Right ventricle myocardium superior (tissue), 1 donor: ENCODE measurements around the gene DMD. TPM values are rescaled to one million over a fixed set of nuclear protein-coding genes. Genes with fewer than 3 reads are reported as not detected.
A peak's percentile ranks its signal among the peaks of the same experiment; 100 is the strongest.

ENCODE experiments used
- ATAC-seq: fragments of 200-7000 bp; cut with Tn5 transposase; one replicate; pipeline ENCODE4 v1.9.1; 2020; ENCODE audit warnings: mild to moderate bottlenecking; ENCODE audit not compliant: poor library complexity
- DNase-seq: peaks from one replicate; pipeline ENCODE4 v3.0.0-alpha.2; 2020
- intact Hi-C: fragments of 100-400 bp; cut with DNase I; formaldehyde crosslinking; loops from one replicate; pipeline ENCODE4 v1.11.2; 2022
- total RNA-seq: library from RNA; stranded (reverse); fragmentation: NEBNext Ultra II Directional; extraction: Animal tissue kit (Norgen Biotek cat#: 25700); gene quantifications from one replicate; pipeline ENCODE4 v1.2.1, GENCODE V29; 2021
- donor health status: DM: no; HTN: yes; CAD: no; lungs with severe emphysema.

DMD gene
- total RNA-seq, 1 donor from 2014 or later: 135 TPM

GRCh38 chrX:31293409-31293808, 1917.9 kb downstream of the DMD start:
- ATAC-seq: no peak
- intact Hi-C loops: no loop called here
- DNase-seq: no peak

GRCh38 chrX:31291131-31291530, 1920.2 kb downstream of the DMD start:
- intact Hi-C loops: no loop called here
- ATAC-seq: no peak
- DNase-seq: no peak

DNA sequence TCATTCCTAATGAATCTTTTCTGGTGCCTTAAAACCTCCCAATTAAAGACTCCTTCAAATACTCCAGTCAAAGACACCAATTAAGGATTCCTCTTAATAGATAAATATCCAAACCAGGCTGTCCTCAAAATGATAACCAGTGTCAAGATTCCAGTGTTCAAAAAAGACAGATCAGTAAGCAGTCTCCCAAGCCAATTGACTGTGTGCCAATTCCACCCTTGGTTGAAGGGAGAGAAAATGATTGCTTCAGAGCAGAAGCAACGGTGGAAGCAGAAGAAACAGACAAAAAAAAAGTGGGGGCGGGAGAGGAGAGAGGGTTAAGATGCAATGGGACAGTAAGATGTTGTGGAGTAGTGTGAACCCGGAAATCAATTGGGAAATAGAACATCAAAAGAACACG, 1923.5 kb downstream of the DMD start:
- ATAC-seq (no peak), DNase-seq (no peak)
- intact Hi-C loops: no loop called here

DNA sequence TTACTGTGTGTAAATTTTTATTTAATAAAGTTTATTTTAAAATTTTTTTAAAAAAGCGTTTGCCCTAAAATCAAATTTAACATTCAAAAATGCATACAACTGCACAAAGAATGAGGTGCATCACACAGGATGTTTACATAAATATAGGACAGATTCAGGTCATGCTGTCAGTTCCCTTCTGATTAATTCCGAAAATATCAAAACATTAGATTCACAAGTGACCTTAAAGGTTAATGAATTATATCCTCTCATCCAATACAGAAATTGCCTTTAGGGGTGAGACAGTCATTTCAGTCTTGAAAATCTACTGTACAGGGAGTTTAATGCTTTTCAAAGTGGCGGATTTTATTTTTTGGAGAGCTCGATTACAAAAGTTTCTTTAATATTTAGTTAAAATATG, 1930.8 kb downstream of the DMD start:
- ATAC-seq: no peak
- intact Hi-C loops: no loop called here
- no peak for DNase-seq

DNA sequence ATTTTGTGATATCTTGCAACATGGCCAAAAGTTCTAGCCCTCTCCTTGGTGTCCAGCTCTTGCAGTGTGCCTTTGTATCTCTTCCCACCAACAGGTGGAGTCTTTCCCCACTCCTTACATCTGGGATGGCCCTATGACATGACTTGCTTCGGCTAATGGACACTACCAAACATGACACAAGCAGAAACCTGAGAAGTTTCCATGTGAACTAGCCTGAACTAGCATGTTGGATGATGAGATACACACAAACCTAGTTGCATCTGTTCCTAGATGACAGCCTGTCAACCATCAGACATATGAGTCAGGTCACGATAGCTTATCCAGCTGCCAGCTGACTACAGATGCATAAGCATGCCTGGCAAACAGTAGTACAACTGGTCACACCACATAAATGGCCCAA, 1932.0 kb downstream of the DMD start:
- intact Hi-C loops: no loop called here
- ATAC-seq (no peak), DNase-seq (no peak)

DNA sequence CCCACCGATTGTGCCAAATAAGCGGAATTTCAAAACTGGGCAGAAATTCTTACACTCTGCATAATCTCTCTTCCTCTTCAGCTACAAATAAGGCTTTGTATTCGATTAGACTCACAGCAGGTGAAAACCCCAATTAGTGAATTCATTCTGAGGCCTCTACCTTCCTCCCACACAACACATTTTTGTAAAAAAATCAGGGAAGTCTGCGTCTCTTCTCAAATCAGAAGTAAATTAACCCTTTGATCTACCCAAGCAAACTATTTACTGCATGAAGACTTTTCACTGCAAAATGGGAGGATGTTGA, 1938.9 kb downstream of the DMD start:
- intact Hi-C loops: no loop called here
- no peak for DNase-seq
- no peak for ATAC-seq

- intact Hi-C loops: no loop called here
- peak; percentile 65 for ATAC-seq
Observed at GRCh38 chrX:31271615-31272471, 1939.5 kb downstream of the DMD start.

DNA sequence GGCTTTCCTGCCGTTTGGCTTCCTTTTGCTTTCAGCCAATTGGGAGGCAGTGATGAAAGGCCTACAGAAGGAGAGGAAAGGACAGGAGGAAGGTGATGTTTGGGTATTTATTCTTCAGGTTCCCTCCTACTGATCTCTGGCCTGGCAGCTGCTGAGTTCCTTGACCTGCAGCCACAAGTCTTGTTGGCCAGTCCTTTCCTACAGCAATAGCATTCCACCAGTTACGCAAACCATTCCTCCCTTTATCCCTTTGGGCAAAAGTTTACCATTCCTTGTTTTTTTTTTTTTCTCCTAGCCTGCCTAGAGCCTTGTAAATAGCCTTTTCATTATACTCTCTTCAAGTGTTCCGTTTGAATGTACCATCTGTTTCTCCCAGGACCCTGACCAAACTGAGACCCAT, 1941.4 kb downstream of the DMD start:
- DNase-seq (no peak), ATAC-seq (no peak)
- intact Hi-C loops: no loop called here

More at GRCh38 chrX:31271615-31272471, 1939.5 kb downstream of the DMD start:
- DNase-seq: no peak

DNA sequence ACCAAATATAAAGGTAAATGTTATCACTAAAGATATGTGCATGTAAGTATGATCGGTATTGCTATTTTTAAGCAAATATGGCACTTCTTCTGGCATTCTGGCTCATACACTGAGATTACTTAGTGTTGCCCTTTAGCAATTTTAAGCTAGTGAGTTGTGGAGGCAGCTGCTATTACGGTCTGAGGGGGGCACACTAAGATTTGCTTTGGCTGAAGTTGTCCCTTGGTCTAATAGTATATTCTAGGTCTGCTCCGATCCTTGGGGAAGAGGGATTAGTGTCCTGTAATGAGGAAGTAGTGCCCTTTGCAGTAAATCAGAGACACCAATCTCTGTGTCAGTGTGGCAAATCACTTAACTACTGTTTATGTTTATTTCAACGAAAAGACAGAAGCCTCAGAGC, 1943.0 kb downstream of the DMD start:
- intact Hi-C loops: no loop called here
- ATAC-seq (no peak), DNase-seq (no peak)

DNA sequence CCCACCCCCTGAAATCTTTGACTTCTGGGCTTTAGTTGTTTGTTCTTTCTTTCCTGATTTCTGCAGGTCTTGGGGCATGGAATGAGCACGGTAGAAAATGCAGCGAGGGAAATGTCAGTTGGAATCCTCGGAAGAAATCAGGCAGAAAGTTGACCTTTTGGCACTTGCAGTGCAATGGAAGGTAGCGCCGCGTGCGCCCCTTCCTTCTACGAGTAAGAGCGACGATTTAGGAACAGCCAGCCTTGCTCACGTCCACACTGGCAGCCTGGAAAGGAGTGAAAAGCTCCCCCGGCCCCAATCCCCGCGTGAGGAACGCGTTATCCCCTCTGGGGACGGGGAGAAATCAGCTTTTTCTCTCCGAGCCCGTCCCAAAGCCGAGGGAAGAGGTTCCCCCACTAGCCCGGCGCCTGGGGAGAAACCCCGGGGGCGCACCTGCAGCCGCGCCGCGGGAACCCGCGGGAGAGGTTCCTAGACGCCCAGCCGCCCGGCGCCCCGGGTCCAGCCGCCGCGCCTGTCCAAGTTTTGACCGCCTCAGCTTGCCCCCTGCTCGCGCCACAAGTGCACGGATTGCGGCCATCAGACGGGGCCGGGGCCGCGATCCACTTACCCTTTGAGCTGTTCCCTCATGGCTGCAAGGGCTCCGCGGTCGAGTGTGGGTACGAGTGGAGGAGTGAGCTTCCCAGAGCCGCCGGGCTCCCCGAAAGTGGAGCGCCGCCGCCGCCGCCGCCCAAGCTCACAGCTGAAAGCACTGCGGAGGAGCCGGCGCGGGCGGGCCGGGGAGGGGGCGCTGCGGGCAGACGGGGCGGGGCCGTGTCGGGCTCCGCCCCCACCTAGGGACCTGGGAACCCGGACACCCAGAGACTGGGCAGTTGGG, 1944.9 kb downstream of the DMD start:
- intact Hi-C loops: no loop called here
- ATAC-seq (peak; percentile 97), DNase-seq (peak; percentile 70)

DNA sequence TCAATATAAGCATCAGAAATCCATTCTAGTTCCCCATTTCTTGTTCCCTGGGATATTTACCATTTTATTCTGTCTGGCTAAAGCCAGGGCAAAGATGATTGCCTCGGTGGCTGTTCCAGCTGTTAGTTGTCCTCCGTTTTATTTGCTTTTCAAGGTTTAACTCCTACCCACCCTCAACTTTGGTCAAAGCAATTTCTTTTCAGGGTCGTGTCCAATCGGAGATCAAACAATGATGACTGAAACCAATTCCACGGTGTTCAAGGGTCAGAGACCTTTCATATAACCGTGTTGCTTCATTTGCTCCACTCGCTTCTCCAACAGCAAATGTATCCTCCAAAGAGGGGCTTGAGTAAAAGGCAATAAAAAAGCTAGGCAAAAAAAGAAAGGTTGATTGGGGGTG, 1946.0 kb downstream of the DMD start:
- DNase-seq (no peak), ATAC-seq (no peak)
- intact Hi-C loops: no loop called here

- intact Hi-C loops: no loop called here
- DNase-seq (no peak), ATAC-seq (no peak)
Observed at GRCh38 chrX:31260351-31260750, 1951.0 kb downstream of the DMD start.

GRCh38 chrX:31258166-31258565, 1953.2 kb downstream of the DMD start:
- intact Hi-C loops: no loop called here
- DNase-seq (no peak), ATAC-seq (no peak)

DNA sequence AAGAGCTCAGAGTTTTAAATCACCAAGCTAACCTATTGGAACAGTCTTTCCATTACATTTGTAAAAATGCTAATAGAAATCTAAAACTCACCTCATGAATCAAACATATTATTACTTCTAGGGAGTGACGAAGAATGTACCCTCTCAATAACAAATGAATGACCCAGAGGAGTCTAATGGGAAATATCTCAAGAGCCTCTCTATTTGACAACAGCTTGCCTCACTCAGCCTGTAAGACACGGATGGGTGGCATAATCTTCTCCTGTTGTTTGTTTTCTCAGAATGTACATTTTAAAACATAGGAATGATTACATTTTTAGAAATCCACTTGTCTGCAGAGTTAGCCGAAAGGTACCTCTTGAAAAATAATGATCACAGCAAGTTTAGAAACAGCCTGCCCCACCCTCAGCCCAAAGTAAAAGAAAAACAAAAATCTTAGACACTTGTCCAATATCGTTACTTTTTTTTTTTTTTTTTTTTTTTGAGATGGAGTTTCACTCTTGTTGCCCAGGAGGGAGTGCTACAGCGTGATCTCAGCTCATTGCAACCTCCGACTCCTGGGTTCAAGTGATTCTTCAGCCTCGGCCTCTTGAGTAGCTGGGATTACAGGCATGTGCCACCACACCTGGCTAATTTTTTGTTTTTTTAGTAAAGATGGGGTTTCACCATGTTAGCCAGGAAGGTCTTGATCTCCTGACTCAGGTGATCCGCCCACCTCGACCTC, 1955.9 kb downstream of the DMD start:
- no peak for DNase-seq
- ATAC-seq: no peak

DNA sequence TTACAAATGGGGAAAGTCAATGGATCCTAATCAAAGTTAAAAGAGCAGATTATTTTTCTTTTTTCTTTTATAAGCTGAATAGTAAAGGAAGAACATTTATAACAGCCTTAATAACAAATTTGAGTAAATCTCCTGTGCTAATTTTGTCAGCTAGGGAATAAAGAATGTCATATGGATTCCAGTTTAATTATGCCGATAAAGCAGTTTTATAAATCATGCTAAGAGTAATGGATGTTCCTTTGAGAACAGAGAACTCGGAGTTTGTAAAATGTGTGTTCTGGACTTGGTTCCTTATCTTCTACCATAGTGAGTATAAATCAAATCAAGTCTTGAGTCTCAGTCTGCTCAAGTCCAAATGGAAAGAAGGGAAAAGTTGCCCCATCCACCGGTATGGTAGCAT, 1959.2 kb downstream of the DMD start:
- ATAC-seq (no peak), DNase-seq (no peak)
- intact Hi-C loops: no loop called here

More for the DNA sequence above, 1955.9 kb downstream of the DMD start:
- intact Hi-C loops: no loop called here

DNA sequence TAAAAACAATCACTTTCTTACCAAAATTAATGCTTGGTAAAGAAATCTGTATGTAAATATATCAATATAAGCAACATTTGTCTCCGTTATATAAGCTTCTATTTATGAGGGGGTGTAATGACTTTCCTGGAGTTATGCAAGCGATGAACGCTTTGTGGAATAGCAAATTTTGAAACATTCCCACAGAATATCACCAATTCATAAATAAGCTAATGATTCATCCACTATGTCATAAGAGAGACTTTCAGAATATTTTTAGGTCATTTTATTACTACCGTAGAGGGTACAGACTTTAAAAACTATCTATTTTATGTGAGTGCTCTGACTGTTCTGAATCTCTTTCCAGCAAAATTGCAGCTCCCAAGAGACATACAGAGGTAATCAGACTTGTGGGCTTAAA, 1960.0 kb downstream of the DMD start:
- ATAC-seq: no peak
- intact Hi-C loops: no loop called here
- no peak for DNase-seq

- intact Hi-C loops: no loop called here
- DNase-seq (no peak), ATAC-seq (no peak)
Observed at GRCh38 chrX:31245714-31246113, 1965.6 kb downstream of the DMD start.

DNA sequence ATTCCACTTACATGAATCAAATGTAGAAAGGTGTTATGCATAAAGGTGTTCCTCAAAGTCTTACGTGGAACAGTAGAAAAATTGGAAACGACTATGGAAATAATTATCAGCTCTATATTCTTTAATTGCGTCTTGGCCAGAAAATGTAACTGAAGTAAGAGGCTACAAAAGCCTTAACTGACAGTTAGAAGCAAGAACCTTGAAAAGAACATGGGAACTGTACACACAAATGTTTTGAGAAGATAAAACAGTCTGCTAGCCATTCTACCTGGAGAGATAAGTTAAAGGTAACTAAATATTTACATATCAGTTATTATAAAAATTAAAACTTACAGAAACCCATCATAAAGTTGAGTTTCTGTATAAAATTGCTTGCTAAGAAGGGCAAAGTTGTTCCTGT, 1967.5 kb downstream of the DMD start:
- ATAC-seq (no peak), DNase-seq (no peak)
- intact Hi-C loops: no loop called here

DNA sequence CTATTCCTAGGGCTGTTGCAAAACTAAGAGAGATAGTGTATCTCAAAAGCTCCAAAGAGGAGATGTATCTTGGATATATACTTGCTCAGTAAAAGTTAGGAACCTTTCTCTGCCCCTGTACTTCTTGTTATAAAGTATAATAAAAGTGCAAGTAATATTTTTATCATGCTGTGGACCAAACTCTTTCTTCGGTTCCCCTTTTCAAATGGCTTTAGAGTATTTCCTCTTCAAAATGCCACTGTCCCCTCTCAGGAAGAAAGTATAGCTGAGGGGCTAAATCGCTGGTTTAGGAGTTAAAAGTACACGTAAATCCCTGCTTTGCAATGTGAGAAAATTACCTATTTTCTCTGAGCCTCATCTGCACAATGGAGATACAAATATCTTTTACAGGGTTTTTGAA, 1970.4 kb downstream of the DMD start:
- no peak for ATAC-seq

DNA sequence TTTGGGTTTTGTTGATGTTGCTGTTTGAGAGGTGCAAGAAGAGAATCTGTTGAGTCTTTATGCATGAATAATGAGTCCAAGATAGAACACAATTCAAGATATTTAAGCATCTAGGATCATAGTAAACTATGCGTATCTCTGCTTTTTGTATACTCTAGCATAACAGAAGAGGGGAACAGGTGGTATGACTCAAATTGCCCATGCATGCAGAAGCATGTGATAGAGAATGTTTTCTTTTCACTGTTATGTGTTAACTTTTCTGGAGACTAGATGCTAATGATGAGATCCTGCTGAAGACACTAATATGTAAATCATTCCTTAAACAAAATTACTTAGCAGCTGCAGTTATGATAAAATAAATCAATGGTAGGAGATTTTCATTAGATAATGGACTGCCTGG, 1974.2 kb downstream of the DMD start:
- no peak for ATAC-seq
- DNase-seq: no peak
- intact Hi-C loops: no loop called here

More for the DNA sequence above, 1970.4 kb downstream of the DMD start:
- no peak for DNase-seq
- intact Hi-C loops: no loop called here
